CD4-positive, alpha-beta T cell (primary cell): ENCODE results near the gene INPPL1. TPM values are rescaled to one million over a fixed set of nuclear protein-coding genes. Genes with fewer than 3 reads are reported as not detected.

Experiments
- ATAC-seq: fragments of 200-7000 bp; cut with Tn5 transposase; one replicate; pipeline ENCODE4 v1.10.0; 2022; ENCODE audit warnings: mild to moderate bottlenecking; ENCODE audit not compliant: poor library complexity
- CTCF ChIA-PET: fragments of 350-600 bp; sonication (Branson Sonifier 250); formaldehyde crosslinking; loops from one replicate; lab custom pipeline; 2021; ENCODE audit warnings: antibody characterized with exemption, inconsistent platforms; lab: Charles Lee
- POLR2A ChIA-PET: fragments of 350-600 bp; sonication (Branson Sonifier 250); formaldehyde crosslinking; loops from one replicate; lab custom pipeline; 2021; ENCODE audit warnings: antibody characterized with exemption, inconsistent platforms; lab: Charles Lee
- DNase-seq, 14 experiments: peaks; one replicate each; pipeline ENCODE4 v3.0.0-alpha.2; 2013 to 2020; ENCODE audit warnings: mixed read lengths in 2 of 14
- H3K27ac ChIP-seq, 2 donors: one replicate each; pipeline versions ENCODE4 v1.5.1 to v1.7.0; 2013; ENCODE audit warnings: low read length in 2 of 2, low read depth in 1 of 2, mild to moderate bottlenecking in 1 of 2
- H3K27me3 ChIP-seq, 2 experiments: 1 replicate in 1 of 2; 2 replicates in 1 of 2; pipeline versions ENCODE4 v1.6.1 to v1.7.0; 2013; ENCODE audit warnings: low read length in 2 of 2, control low read depth in 1 of 2, mild to moderate bottlenecking in 1 of 2, moderate library complexity in 1 of 2; ENCODE audit not compliant: insufficient read depth in 2 of 2, control insufficient read depth in 1 of 2
- H3K36me3 ChIP-seq: one replicate; pipeline ENCODE4 v1.6.1; 2013; ENCODE audit warnings: low read length, control low read depth; ENCODE audit not compliant: insufficient read depth
- H3K4me1 ChIP-seq: one replicate; pipeline ENCODE4 v1.6.1; 2013; ENCODE audit warnings: low read length, control low read depth; ENCODE audit not compliant: insufficient read depth
- H3K4me3 ChIP-seq: one replicate; pipeline ENCODE4 v1.5.1; 2013; ENCODE audit warnings: mild to moderate bottlenecking, low read length, moderate library complexity
- H3K9me3 ChIP-seq, 2 experiments: 1 replicate in 1 of 2; 2 replicates in 1 of 2; pipeline versions ENCODE4 v1.6.1 to v1.7.0; 2013; ENCODE audit warnings: low read length in 2 of 2, mild to moderate bottlenecking in 2 of 2, control low read depth in 1 of 2, moderate library complexity in 1 of 2; ENCODE audit not compliant: control insufficient read depth in 1 of 2, insufficient read depth in 1 of 2
- H3K27ac Mint-ChIP-seq: one replicate; pipeline ENCODE4 v1.8.0; 2020; ENCODE audit warnings: mixed read lengths
- H3K27me3 Mint-ChIP-seq: one replicate; pipeline ENCODE4 v1.8.0; 2021; ENCODE audit warnings: mixed read lengths
- H3K36me3 Mint-ChIP-seq: one replicate; pipeline ENCODE4 v1.8.0; 2021; ENCODE audit warnings: low read depth, mixed read lengths
- H3K4me1 Mint-ChIP-seq: one replicate; pipeline ENCODE4 v1.8.0; 2021; ENCODE audit warnings: low read depth, mixed read lengths
- H3K4me3 Mint-ChIP-seq: one replicate; pipeline ENCODE4 v1.8.0; 2020; ENCODE audit warnings: mild to moderate bottlenecking, mixed read lengths
- H3K9me3 Mint-ChIP-seq: one replicate; pipeline ENCODE4 v1.8.0; 2020; ENCODE audit warnings: mixed read lengths
- CTCF ChIP-seq: fragments of 200-600 bp; IDR thresholded peaks from one replicate; pipeline ENCODE4 v1.8.0; 2022; ENCODE audit warnings: antibody characterized with exemption, mild to moderate bottlenecking
- intact Hi-C, 2 experiments: fragments of 100-400 bp; cut with DNase I in 1 of 2; cut with micrococcal nuclease in 1 of 2; formaldehyde crosslinking; loops; one replicate each; pipeline versions ENCODE4 v1.15.1 to v1.9.0; 2023 to 2025; cut with DNase I, micrococcal nuclease
- total RNA-seq, 174 experiments: library from RNA in 2 of 174; stranded (reverse) in 2 of 174; gene quantifications; one replicate each; pipeline ENCODE4 v1.2.3 and lab custom pipeline; 2021 to 2026

Gene INPPL1
- total RNA-seq, 2 experiments from 2014 or later: 124 to 128 TPM

- POLR2A ChIA-PET: no interaction called here
- no peak overlapping the region for H3K27ac Mint-ChIP-seq
- intact Hi-C loops: no loop called here
- DNase-seq (no peak), ATAC-seq (no peak)
- H3K36me3 Mint-ChIP-seq: no peaks in the 10 kb centered on the region
- no peaks in the 10 kb centered on the region for H3K27me3 ChIP-seq
- no peak overlapping the region for H3K27ac ChIP-seq
- H3K27me3 Mint-ChIP-seq: no peaks in the 10 kb centered on the region
- H3K9me3 ChIP-seq: no peaks in the 10 kb centered on the region
- H3K4me3 Mint-ChIP-seq: no peak overlapping the region
- H3K4me3 ChIP-seq: no peak overlapping the region
- no peaks in the 10 kb centered on the region for H3K4me1 ChIP-seq
- no peak for TF ChIP-seq CTCF
- H3K4me1 Mint-ChIP-seq: no peaks in the 10 kb centered on the region
- H3K9me3 Mint-ChIP-seq: no peaks in the 10 kb centered on the region
- H3K36me3 ChIP-seq: no peaks in the 10 kb centered on the region
- CTCF ChIA-PET: no interaction called here
Measured at GRCh38 chr11:72188267-72188666, 36.3 kb upstream of the INPPL1 start.

- H3K36me3 ChIP-seq: no peaks in the 10 kb centered on the region
- no peak overlapping the region for H3K4me3 Mint-ChIP-seq
- H3K4me3 ChIP-seq: no peak overlapping the region
- no peaks in the 10 kb centered on the region for H3K27me3 Mint-ChIP-seq
- no peaks in the 10 kb centered on the region for H3K9me3 Mint-ChIP-seq
- H3K4me1 Mint-ChIP-seq: no peaks in the 10 kb centered on the region
- no peak overlapping the region for H3K27ac Mint-ChIP-seq
- H3K36me3 Mint-ChIP-seq: no peaks in the 10 kb centered on the region
- ATAC-seq (no peak), DNase-seq (no peak)
- ChIA-PET CTCF (no interaction called here), POLR2A (no interaction called here)
- no peak for TF ChIP-seq CTCF
- intact Hi-C loops: no loop called here
- no peaks in the 10 kb centered on the region for H3K4me1 ChIP-seq
- H3K27ac ChIP-seq: no peak overlapping the region
- no peaks in the 10 kb centered on the region for H3K27me3 ChIP-seq
- no peaks in the 10 kb centered on the region for H3K9me3 ChIP-seq
Measured at GRCh38 chr11:72189455-72190250, 34.9 kb upstream of the INPPL1 start.

GRCh38 chr11:72190631-72191071 is 33.9 kb upstream of the INPPL1 start:
- Mint-ChIP-seq H3K4me1 (no peaks in the 10 kb centered on the region), H3K36me3 (no peaks in the 10 kb centered on the region), H3K4me3 (no peak overlapping the region), H3K27me3 (no peaks in the 10 kb centered on the region), H3K9me3 (no peaks in the 10 kb centered on the region), H3K27ac (no peak overlapping the region)
- no peak overlapping the region for H3K4me3 ChIP-seq
- DNase-seq (no peak), ATAC-seq (no peak)
- CTCF ChIA-PET: no interaction called here
- intact Hi-C loops: no loop called here
- H3K4me1 ChIP-seq: no peaks in the 10 kb centered on the region
- H3K9me3 ChIP-seq: no peaks in the 10 kb centered on the region
- TF ChIP-seq CTCF: no peak
- no peak overlapping the region for H3K27ac ChIP-seq
- H3K36me3 ChIP-seq: no peaks in the 10 kb centered on the region
- H3K27me3 ChIP-seq: no peaks in the 10 kb centered on the region
- POLR2A ChIA-PET: no interaction called here
